GM19467 (cell line): ENCODE results near the gene ASIP.
"Not testable (repeated sequence)": the region's sequence is repeated elsewhere in the genome, so short reads cannot be mapped to it uniquely, and the experiment has no call there.

ENCODE experiments used
- ATAC-seq: cut with Tn5 transposase; IDR thresholded peaks from one replicate; pipeline ENCODE4 v1.9.1; 2021; ENCODE audit warnings: mild to moderate bottlenecking, moderate library complexity; ENCODE audit not compliant: unreplicated experiment

ASIP gene

DNA sequence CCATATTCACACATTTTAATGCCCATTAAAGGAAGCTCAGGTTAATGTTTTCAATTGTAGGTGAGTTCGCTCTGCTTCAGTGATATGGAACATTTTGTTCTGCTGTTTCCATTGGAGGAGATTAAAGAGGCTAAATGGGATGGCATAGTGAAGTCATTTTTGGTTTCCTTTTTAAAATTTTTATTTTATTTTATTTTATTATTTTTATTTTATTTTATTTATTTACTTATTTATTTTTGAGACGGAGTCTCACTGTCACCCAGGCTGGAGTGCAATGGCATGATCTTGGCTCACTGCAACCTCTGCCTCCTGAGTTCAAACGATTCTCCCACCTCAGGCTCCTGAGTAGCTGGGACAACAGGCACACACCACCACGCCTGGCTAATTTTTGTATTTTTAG is 792 bp downstream of the ASIP start:
- not testable (repeated sequence) for ATAC-seq

GRCh38 chr20:34242879-34243278 is 1.7 kb downstream of the ASIP start:
- no peak for ATAC-seq

- no peak for ATAC-seq
Observed at GRCh38 chr20:34243377-34243776, 2.2 kb downstream of the ASIP start.

DNA sequence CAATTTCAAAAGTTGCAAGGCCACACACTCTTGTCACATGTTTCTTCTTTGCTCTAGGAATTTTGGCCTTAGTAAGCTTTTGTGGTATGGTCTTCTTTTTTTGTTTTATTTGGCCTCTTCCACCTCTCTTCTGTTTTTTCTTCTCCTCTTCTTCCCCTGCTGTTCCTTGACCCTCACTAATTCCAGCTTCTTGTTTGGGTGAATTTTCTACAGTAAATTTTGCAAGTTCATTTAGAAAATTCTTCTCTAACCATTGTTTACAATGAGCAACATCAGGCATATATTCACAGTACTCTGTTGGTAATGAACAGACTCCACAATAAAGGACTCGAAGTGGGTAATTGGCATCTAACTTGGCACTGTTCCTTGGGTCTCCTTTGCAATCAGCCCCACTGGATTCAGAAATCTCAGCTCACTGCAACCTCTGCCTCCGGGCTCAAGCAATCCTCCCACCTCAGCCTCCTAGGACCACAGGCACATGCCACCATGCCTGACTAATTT is 5.0 kb downstream of the ASIP start:
- ATAC-seq = no peak

DNA sequence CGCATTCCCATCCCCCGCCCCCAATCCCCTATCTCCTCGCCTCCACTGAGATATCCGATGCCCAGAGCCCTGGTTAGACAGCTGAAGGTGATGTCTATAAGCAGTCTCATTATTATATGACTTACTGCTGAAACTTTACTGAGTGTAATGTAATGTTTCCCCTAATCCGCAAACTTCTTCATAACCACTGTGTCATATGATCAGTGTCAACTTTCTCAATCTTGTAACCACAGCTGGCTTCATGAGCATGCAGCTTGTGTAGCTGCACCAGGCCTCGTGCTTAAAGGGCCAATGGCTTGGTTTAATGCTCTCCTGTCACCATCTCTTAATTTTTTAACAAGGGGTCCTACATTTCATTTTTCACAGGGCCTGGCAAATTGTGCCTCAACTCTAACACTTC is 8.1 kb downstream of the ASIP start:
- ATAC-seq = no peak

- no peak for ATAC-seq
Observed at GRCh38 chr20:34250005-34250404, 8.8 kb downstream of the ASIP start.

DNA sequence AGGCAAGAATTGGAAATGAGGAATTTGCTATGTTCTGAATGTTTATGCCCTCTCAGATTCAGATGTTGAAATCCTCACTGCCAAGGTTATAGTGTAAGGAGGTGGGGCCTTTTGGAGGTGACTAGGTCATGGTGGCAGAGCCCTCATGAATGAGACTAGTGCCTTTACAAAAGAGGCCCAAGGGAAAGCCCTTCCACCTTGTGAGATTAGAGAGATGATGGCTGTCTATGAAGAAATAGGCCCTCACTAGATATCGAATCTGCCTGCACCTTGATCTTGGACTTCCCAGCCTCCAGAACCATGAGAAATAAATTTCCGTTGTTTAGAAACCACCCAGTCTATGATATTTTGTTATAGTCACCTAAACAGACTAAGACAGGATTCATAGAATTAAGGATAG is 10.4 kb downstream of the ASIP start:
- ATAC-seq = no peak

GRCh38 chr20:34252431-34253086 is 11.3 kb downstream of the ASIP start:
- not testable (repeated sequence) for ATAC-seq

GRCh38 chr20:34254979-34255378 is 13.8 kb downstream of the ASIP start:
- no peak for ATAC-seq

DNA sequence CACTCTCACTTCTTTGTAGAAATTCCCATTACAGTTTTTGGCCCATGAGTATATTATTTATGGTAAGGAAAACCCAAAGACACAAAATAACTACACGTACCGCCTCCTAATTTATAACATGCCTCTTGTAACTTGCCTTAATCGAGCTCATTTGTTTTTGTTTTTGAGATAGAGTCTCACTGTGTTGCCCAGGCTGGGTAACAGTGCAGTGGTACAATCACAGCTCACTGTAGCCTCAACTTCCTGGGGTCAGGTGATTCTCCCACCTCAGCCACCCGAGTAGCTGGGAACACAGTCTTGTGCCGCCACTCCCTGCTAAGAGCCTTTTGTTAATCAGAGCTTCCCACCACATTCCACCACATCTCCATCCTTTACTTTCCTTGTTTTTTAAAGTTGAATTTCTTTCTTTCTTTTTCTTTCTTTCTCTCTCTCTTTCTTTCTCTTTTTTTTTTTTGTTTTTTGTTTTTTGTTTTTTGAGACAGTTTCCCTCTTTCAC is 15.5 kb downstream of the ASIP start:
- ATAC-seq = no peak

DNA sequence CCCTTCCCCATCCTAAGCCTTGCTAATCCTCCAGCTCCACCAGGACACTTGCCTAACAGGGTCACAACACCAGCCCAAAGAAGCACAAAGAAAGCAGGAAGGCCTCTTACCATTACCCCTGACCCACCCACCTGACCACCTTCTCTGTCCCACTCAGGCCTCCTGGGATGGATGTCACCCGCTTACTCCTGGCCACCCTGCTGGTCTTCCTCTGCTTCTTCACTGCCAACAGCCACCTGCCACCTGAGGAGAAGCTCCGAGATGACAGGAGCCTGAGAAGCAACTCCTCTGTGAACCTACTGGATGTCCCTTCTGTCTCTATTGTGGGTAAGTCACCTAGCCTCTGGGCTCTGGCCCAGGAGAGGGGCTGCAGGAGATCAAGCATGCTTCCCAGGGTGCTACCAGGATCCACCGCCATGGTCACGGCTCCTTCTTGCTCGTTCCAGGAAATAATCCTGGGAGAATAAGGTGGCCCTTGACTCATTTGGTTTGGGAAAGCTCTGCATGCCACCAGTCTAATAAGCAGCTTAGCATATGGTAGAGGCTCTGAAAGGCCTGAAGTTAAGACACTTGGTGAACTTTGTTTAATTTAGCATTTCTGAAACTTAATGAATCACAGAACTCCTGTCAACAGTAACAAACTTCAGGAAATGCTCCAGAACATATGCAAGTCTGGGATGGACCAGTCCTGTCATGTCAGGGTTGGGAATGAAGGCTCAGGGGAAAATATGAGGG is 19.2 kb downstream of the ASIP start:
- no peak for ATAC-seq

- no peak for ATAC-seq
Observed at GRCh38 chr20:34262488-34263288, 21.5 kb downstream of the ASIP start.

DNA sequence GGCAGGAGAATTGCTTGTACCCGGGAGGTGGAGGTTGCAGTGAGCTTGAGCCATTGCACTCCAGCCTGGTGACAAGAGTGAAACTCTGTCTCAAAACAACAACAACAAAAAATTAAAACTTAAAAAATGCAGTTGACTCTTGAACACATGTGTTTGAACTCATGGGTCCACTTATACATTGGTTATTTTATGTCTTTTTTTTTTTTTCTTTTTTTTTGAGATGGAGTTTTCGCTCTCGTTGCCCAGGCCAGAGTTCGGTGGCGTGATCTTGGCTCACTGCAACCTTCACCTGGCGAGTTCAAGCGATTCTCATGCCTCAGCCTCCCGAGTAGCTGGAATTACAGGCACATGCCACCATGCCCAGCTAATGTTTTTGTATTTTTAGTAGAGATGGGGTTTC is 22.2 kb downstream of the ASIP start:
- not testable (repeated sequence) for ATAC-seq

DNA sequence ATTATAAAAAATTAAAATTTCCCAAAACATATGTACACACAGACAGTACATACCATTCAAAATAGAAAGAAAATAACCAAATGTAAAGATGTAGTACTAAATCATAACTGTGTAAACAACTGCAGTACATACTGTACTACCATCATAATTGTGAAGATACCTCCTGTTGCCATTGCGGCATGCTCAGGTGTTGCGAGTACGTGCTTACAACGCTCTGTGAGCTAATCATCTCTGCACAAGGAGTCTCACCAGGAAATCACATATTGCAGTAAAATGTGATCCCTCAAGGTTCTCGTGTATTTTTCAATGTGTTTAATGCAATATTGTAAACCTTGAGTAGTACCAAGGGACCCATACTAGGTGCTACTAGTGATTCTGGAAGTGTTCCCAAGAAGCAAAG is 22.9 kb downstream of the ASIP start:
- ATAC-seq = no peak

DNA sequence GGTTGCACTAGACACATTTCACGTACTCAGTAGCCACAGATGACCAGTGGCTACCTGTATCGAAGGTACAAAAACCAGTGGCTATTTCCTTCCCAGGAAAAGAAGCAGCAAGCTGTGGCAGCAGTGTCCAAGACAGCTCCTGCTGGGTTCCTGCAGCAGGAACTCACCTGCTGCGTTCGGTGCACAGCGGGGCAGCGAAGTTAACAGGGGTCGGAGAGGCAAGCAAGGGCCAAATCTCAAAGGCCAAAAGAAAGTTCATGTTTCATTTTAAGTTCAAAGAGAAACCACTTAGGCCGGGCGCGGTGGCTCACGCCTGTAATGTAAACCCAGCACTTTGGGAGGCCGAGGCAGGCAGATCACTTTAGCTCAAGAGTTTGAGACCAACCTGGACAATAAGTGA is 26.9 kb downstream of the ASIP start:
- ATAC-seq = no peak

- no peak for ATAC-seq
Observed at GRCh38 chr20:34268851-34269636, 27.8 kb downstream of the ASIP start.

- no peak for ATAC-seq
Observed at GRCh38 chr20:34269996-34270627, 28.9 kb downstream of the ASIP start.

GRCh38 chr20:34271956-34272355 is 30.7 kb downstream of the ASIP start:
- ATAC-seq = no peak

GRCh38 chr20:34274694-34275093 is 33.5 kb downstream of the ASIP start:
- no peak for ATAC-seq

DNA sequence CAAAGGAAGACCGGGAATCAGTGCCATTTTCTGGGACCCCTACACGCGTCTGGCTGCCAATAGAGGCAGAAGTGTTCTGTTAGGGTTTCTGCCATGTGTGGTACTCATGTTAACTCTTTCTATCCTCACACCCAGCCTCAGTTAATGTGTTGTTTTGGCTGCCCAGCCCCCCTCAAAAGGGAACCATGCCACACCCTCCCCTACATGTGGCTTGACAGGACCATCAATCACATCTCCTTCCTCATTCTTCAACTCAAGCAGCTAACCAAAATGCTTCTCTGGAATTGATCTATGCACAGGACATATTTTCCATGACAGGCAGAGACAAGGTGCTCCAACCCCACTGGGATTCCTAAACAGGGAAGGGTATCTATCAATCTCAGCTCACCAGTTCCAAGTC is 40.0 kb downstream of the ASIP start:
- ATAC-seq = no peak
